ENCODE measurements around the gene PCSK9. TPM values are rescaled to one million over a fixed set of nuclear protein-coding genes. Genes with fewer than 3 reads are reported as not detected.
A peak's percentile ranks its signal among the peaks of the same experiment; 100 is the strongest.

Gene PCSK9
- total RNA-seq (not detected), polyA plus RNA-seq (0.05 TPM)
- long read RNA-seq, donor 1, result 0 reads
- long read RNA-seq, donor 2, result 0 reads
- long read RNA-seq, donor 3, result 0 reads
- long read RNA-seq, donor 4, result 0 reads

DNA sequence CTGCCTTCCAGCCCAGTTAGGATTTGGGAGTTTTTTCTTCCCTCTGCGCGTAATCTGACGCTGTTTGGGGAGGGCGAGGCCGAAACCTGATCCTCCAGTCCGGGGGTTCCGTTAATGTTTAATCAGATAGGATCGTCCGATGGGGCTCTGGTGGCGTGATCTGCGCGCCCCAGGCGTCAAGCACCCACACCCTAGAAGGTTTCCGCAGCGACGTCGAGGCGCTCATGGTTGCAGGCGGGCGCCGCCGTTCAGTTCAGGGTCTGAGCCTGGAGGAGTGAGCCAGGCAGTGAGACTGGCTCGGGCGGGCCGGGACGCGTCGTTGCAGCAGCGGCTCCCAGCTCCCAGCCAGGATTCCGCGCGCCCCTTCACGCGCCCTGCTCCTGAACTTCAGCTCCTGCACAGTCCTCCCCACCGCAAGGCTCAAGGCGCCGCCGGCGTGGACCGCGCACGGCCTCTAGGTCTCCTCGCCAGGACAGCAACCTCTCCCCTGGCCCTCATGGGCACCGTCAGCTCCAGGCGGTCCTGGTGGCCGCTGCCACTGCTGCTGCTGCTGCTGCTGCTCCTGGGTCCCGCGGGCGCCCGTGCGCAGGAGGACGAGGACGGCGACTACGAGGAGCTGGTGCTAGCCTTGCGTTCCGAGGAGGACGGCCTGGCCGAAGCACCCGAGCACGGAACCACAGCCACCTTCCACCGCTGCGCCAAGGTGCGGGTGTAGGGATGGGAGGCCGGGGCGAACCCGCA lies at the start of gene PCSK9:
TSS of gene PCSK9 (plus strand) at position 207 of the 741 bp plus-strand sequence. CDS start at position 497, 290 bp downstream.
- Histone ChIP-seq H3K27ac (ENCODE audit: low read length) (no peak within 1 kb of the TSS), H3K27me3 (ENCODE audit: control insufficient read depth, insufficient read depth) (no peaks in the 10 kb centered on the region), H3K4me3 (ENCODE audit: low read length) (no peak within 1 kb of the TSS), H3K4me1 (ENCODE audit: control insufficient read depth, insufficient read depth, low read length) (no peaks in the 10 kb centered on the region), H3K9me3 (ENCODE audit: control insufficient read depth, low read length) (no peaks in the 10 kb centered on the region)
- 1% methylated on average over 67 of the region's 67 CpGs for WGBS
- intact Hi-C loops (cut with DNase I), result no loop called here
- ATAC-seq (peak; percentile 50 to 53), DNase-seq (no peak)

DNA sequence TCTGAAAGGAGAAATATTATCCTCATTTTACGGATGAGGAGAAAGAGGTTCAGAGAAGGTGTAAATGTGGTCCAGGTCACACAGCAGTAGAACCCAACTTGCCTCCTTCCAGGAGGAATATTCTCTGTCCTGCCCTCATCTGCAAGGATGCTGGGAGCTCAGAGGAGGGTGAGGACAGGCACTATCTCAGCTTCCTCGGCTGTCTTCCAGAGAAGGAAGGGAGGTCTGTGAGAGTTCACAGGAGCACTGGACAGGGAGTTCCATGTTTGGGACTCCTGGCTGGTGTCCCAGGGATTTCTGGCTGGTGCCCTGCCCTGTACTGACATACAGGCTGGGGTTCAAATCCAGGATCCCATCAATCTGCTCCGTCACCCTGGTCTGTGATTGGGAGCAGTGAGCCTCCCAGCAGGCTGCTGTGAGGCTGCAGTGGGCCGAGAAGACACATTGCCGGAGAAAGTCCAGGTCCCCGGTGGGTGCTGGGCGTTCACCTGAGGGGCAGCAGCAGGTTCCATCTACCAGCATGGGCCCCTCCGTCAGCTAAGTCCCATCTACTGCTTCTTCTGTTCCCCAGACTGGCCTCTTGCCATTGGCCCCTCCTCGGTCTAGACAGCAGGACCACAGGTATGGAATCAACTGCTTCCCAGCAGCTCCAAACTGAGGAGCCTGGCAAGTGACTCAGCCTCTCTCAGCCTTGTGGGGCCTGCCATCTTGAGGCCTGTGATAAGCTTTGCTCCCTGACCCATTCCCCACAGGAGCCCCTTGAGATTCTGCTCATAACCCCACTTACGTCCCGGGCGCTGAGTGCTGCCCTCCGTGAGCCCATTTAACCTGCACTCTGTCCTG lies 49.2 kb upstream of the PCSK9 start:
- Histone ChIP-seq H3K27me3 (ENCODE audit: control insufficient read depth, insufficient read depth) (no peaks in the 10 kb centered on the region), H3K9me3 (ENCODE audit: control insufficient read depth, low read length) (no peaks in the 10 kb centered on the region), H3K4me1 (ENCODE audit: control insufficient read depth, insufficient read depth, low read length) (no peaks in the 10 kb centered on the region), H3K4me3 (ENCODE audit: low read length) (no peak overlapping the region), H3K27ac (ENCODE audit: low read length) (no peak overlapping the region)
- ATAC-seq, result peak; percentile 60 to 72
- intact Hi-C loops (cut with DNase I), result no loop called here
- 61% methylated on average over 13 of the region's 13 CpGs for WGBS
- DNase-seq, result peak; percentile 43 to 79 (median 72)

DNA sequence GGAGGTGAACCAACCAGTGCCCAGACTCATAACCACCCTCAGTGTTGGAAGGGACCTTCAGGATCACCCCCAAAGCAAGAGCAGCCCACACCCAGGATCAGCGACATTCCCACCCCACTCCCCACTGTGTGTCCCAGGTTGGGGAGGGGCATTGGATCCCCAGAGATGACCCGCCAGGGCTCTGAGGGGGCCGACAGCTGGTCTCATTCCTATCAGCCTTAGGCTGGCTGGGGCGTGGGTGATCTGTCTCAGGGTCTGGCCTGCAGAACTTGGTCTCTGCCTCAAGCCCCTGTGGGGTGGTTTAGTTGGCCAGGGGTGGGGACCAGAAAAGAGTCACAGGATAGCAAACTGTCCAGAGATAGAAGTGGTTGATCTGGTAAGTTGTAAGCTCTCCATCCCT lies 48.4 kb upstream of the PCSK9 start:
- no peak overlapping the region for H3K27ac ChIP-seq (ENCODE audit: low read length)
- WGBS, result 76% methylated on average over 4 of the region's 4 CpGs
- H3K27me3 ChIP-seq (ENCODE audit: control insufficient read depth, insufficient read depth), result no peaks in the 10 kb centered on the region
- intact Hi-C loops (cut with DNase I), result no loop called here
- H3K9me3 ChIP-seq (ENCODE audit: control insufficient read depth, low read length), result no peaks in the 10 kb centered on the region
- H3K4me3 ChIP-seq (ENCODE audit: low read length), result no peak overlapping the region
- DNase-seq, result no peak
- H3K4me1 ChIP-seq (ENCODE audit: control insufficient read depth, insufficient read depth, low read length), result no peaks in the 10 kb centered on the region
- no peak for ATAC-seq

DNA sequence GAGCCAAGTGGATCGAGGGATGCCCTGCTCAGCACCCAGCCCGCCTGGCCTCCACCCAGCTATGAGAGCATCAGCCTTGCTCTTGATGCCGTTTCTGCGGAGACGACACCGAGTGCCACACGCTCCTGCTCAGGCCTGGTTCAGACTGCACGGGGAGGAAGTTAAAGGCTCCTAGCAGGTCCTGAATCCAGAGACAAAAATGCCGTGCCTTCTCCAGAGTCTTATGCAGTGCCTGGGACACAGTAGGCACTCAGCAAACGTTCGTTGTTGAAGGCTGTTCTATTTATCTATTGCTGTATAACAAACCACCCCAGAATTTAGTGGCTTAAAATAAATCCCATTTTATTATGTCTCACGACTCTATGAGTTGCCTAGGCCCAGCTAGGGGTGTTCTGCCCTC lies 47.4 kb upstream of the PCSK9 start:
- 69% methylated on average over 12 of the region's 12 CpGs for WGBS
- no peak for ATAC-seq
- intact Hi-C loops (cut with DNase I), result no loop called here

DNA sequence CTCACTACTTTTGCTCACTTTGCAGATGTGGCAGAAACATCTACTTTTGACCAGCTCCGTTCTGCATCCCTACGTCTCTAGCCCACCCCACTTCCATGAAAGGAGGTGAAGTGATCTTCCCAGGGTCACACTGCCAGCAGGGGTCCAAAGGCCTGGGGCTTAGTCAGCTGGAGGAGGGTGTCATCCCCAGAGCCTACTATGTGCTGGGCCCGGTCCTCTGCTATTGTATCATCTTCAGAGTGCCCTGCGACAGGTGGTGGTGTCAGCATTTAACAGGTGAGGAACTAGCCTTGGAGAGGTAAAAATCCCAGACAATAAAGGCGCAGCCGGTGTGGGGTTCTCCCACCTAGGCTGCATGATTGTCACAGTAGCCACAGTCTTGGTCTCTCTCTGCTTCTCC lies 46.2 kb upstream of the PCSK9 start:
- no peak overlapping the region for H3K27ac ChIP-seq (ENCODE audit: low read length)
- no peaks in the 10 kb centered on the region for H3K9me3 ChIP-seq (ENCODE audit: control insufficient read depth, low read length)
- ATAC-seq (no peak), DNase-seq (no peak)
- H3K4me3 ChIP-seq (ENCODE audit: low read length), result no peak overlapping the region
- no peaks in the 10 kb centered on the region for H3K4me1 ChIP-seq (ENCODE audit: control insufficient read depth, insufficient read depth, low read length)
- WGBS, result 88% methylated on average over 6 of the region's 6 CpGs
- no peaks in the 10 kb centered on the region for H3K27me3 ChIP-seq (ENCODE audit: control insufficient read depth, insufficient read depth)
- intact Hi-C loops (cut with DNase I), result no loop called here

More for the DNA sequence above, 47.4 kb upstream of the PCSK9 start:
- no peak overlapping the region for H3K27ac ChIP-seq (ENCODE audit: low read length)
- H3K27me3 ChIP-seq (ENCODE audit: control insufficient read depth, insufficient read depth), result no peaks in the 10 kb centered on the region
- no peaks in the 10 kb centered on the region for H3K9me3 ChIP-seq (ENCODE audit: control insufficient read depth, low read length)
- no peak for DNase-seq
- no peak overlapping the region for H3K4me3 ChIP-seq (ENCODE audit: low read length)
- no peaks in the 10 kb centered on the region for H3K4me1 ChIP-seq (ENCODE audit: control insufficient read depth, insufficient read depth, low read length)

DNA sequence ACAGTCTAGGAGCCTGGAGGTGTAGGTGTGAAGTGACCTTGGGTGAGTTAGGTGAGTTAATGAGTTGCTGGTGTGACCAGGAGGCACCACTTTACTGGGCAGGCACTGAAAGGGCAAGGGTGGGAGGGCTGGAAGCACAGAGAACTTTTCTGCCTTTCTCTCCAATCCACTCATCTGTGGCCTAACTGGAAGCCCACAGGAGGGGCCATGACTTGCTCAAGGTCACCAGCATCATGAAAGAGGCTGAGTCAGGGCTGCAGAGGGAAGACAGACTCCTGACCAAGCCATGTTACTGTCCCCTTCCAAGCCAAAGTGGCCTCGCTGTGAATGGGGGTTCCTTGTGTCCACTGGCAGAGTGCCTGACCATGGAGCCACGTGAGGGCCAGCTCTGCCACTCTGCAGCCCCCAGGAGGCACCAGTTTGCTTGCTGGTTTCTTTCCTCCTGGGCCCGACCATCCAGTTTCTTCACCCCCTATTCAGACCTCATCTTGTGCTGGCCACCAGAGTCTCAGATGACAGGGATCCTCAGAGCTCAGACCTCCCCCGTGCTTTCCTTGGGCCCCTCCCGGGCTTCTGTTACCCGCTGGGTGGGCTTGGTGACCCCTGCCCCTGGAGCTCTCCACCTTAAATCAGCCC lies 44.9 kb upstream of the PCSK9 start:
- no peak overlapping the region for H3K4me3 ChIP-seq (ENCODE audit: low read length)
- intact Hi-C loops (cut with DNase I), result no loop called here
- DNase-seq, result peak in 1 of 3 donors; percentile 3
- ATAC-seq, result no peak
- no peak overlapping the region for H3K27ac ChIP-seq (ENCODE audit: low read length)
- no peaks in the 10 kb centered on the region for H3K4me1 ChIP-seq (ENCODE audit: control insufficient read depth, insufficient read depth, low read length)
- no peaks in the 10 kb centered on the region for H3K27me3 ChIP-seq (ENCODE audit: control insufficient read depth, insufficient read depth)
- 67% methylated on average over 6 of the region's 6 CpGs for WGBS
- H3K9me3 ChIP-seq (ENCODE audit: control insufficient read depth, low read length), result no peaks in the 10 kb centered on the region

DNA sequence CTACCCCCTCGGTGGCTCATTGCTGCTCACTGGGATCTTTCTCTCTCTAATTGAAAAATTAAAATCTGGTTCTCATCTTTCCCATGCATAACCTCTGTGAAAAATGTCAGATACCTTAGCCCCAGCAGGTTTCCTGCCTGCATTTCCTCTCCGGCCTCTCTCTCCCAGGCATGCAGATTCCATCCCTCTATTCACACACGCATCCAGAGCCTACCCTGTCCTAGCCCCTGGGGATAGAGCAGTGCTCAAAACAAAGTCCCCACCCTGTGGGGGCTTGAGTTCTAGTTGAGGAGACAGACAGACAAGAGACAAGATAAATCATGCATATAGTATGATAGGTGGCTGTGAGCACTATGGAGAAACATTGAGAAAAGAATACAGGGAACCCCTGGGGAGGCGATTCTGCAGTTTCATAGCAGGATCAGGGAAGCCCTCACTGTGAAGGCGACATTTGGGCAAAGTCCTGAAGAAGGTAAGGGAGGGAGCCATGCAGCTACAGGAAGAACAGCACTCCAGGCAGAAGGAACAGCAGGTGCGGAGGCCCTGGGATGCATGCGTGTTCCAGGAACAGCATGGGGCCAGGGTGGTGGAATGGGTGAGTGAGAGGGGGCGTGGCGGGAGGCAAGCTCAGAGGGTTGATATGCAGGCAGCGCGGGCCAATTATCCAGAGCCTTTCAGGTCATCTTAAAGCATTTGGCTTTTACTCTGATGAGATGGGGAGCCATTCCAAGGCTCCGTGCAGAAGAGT lies 44.2 kb upstream of the PCSK9 start:
- Histone ChIP-seq H3K27me3 (ENCODE audit: control insufficient read depth, insufficient read depth) (no peaks in the 10 kb centered on the region), H3K9me3 (ENCODE audit: control insufficient read depth, low read length) (no peaks in the 10 kb centered on the region), H3K27ac (ENCODE audit: low read length) (no peak overlapping the region), H3K4me3 (ENCODE audit: low read length) (no peak overlapping the region), H3K4me1 (ENCODE audit: control insufficient read depth, insufficient read depth, low read length) (no peaks in the 10 kb centered on the region)
- 63% methylated on average over 12 of the region's 12 CpGs for WGBS
- ATAC-seq, result no peak
- DNase-seq, result no peak
- intact Hi-C loops (cut with DNase I), result loop anchor here in 2 of 4 donors (5.0 kb wide), 1 partner anchor 43 kb away; no protein-coding TSS in a partner anchor

DNA sequence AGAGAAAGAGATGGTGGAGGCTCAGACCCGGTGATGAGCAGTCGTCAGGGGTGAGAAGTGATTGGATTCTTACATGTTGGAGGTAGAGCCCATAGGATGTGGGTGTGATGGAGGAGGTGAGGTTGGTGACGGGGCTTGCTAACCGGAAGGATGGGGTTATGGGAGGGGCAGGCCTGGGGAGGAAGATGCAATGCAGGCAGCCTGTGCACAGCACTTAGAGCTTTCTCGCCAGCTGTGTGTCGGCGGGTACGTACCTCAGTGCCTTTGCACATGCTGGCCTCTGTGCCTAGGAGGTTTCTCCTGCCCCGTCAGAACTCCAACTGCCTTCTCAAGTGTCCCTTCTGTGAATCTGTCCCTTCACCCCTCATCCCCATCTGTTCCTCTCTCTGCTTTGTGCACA lies 43.5 kb upstream of the PCSK9 start:
- ATAC-seq (no peak), DNase-seq (no peak)
- Histone ChIP-seq H3K27me3 (ENCODE audit: control insufficient read depth, insufficient read depth) (no peaks in the 10 kb centered on the region), H3K4me1 (ENCODE audit: control insufficient read depth, insufficient read depth, low read length) (no peaks in the 10 kb centered on the region), H3K27ac (ENCODE audit: low read length) (no peak overlapping the region), H3K9me3 (ENCODE audit: control insufficient read depth, low read length) (no peaks in the 10 kb centered on the region), H3K4me3 (ENCODE audit: low read length) (no peak overlapping the region)
- WGBS, result 71% methylated on average over 9 of the region's 9 CpGs
- intact Hi-C loops (cut with DNase I), result loop anchor here (2.0 to 5.0 kb wide), 2 partner anchors 44 to 45 kb away; no protein-coding TSS in a partner anchor

DNA sequence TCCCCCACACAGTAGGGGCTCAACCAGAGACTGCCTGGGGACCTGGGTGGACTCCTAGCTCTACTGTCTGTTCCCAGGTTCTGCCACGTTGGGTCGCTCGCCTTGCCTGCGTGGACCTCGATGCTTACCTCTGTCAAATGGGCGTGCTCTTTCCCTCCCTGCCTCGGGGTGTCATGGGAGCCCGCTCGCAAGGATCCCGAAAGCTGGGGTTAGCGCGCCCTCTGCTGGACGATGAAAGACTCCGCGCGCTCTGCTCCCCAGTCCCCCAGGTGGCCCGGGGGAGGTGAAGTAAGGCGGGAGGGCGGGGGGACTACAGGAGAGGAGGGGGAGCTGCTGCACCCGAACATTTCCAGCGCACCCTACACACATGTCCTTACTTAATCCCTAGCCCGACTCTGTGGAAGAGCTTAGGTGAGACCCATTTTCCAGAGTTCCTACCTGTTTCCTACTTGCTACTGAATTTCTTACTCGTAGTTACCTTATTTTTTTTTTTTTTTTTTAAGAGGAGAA lies 42.9 kb upstream of the PCSK9 start:
- WGBS, result 7% methylated on average over 23 of the region's 23 CpGs
- no peaks in the 10 kb centered on the region for H3K9me3 ChIP-seq (ENCODE audit: control insufficient read depth, low read length)
- no peaks in the 10 kb centered on the region for H3K4me1 ChIP-seq (ENCODE audit: control insufficient read depth, insufficient read depth, low read length)
- intact Hi-C loops (cut with DNase I), result loop anchor here (2.0 to 5.0 kb wide), 2 partner anchors 44 to 46 kb away; no protein-coding TSS in a partner anchor
- H3K4me3 ChIP-seq (ENCODE audit: low read length), result no peak overlapping the region
- no peaks in the 10 kb centered on the region for H3K27me3 ChIP-seq (ENCODE audit: control insufficient read depth, insufficient read depth)
- DNase-seq (peak; percentile 76 to 89 (median 83)), ATAC-seq (peak; percentile 73 to 85)
- H3K27ac ChIP-seq (ENCODE audit: low read length), result no peak overlapping the region
